NCI-H460 (cell line): ENCODE measurements around the gene TBCK. TPM values are rescaled to one million over a fixed set of nuclear protein-coding genes. Genes with fewer than 3 reads are reported as not detected.
"Not testable (repeated sequence)": the region's sequence is repeated elsewhere in the genome, so short reads cannot be mapped to it uniquely, and the experiment has no call there.

Experiments
- DNase-seq: peaks from one replicate; pipeline ENCODE4 v3.0.0-alpha.2; 2016; ENCODE audit warnings: low read depth; ENCODE audit errors: extremely low read depth
- total RNA-seq: library from RNA; depleted of rRNA; stranded (reverse); fragments of >200 nt; shearing (Covaris generic); gene quantifications from 2 replicates; pipeline ENCODE4 v1.2.3, GENCODE V29; 2014

TBCK gene
- total RNA-seq, 1 experiment from 2014 or later, result 17.4 TPM

DNA sequence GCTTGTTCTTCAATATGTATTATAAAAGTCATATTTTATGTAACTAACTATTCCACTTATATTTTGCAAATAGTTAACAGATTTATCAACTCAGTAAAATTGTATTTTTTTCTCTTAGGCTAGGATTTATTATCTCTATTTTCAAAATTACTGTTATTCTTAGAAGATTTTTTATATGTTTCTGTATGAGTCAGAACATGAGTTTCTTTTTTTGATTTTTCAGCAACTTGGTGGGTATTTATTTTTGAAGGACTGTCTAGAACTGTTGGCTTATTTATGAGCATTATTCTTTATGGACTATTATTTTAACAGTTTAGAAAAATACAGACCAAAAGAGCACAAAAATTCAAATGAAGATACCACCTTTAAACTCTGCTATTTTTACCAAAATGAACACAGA lies 7.1 kb upstream of the TBCK start:
- no peak for DNase-seq

GRCh38 chr4:106321814-106322213 lies 5.8 kb upstream of the TBCK start:
- DNase-seq, result not testable (repeated sequence)

DNA sequence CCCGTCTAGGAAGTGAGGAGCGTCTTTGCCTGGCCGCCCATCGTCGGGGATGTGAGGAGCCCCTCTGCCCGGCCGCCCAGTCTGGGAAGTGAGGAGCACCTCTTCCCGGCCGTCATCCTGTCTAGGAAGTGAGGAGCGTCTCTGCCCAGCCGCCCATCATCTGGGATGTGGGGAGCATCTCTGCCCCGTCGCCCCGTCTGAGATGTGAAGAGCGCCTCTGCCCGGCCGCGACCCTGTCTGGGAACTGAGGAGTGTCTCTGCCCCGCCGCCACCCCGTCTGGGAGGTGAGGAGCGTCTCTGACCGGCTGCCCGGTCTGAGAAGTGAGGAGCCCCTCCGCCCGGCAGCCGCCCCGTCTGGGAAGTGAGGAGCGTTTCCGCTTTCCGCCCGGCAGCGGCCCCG lies 5.2 kb upstream of the TBCK start:
- not testable (repeated sequence) for DNase-seq

DNA sequence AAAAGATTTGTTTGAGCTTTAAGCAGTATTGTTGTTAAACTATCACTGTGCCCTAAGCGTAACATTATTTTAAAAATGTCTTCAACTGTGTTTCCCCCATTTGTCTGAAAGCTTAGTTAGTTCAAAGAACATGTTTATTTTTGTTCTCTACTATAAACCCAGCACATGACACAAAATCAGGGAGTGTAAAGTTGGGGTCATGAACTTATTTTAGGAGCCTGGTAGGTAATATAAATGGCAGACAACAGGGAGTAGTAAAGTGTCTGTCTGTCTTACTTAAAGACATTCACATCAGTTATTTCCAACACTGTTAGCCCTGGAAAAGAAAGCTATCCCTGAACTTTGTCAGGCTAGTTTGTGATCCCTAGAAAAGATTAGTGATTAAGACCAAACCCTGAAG lies 4.2 kb upstream of the TBCK start:
- DNase-seq, result no peak

- no peak for DNase-seq
Observed at GRCh38 chr4:106318511-106318910, 2.5 kb upstream of the TBCK start.

DNA sequence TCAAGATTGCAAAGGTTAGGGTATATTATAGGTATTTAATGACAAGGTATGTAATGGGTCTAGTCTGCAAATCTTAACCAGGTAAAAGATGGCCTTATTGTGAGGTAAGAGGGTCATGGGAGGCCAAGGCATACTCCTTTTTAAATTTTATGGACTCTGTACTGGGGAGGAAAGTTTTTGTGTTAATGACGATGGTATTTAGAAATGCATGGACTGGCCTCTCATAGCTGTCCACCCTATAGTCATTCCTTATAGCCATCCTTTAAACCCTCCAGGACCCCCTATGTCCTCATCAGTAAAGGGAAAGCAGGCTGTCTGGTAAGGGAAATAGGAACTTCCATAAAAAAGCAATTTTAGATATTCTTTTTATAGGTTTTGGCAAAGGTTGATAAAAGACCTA lies 1.8 kb upstream of the TBCK start:
- no peak for DNase-seq

- DNase-seq, result no peak
Observed at GRCh38 chr4:106316773-106317409, 882 bp upstream of the TBCK start.

DNA sequence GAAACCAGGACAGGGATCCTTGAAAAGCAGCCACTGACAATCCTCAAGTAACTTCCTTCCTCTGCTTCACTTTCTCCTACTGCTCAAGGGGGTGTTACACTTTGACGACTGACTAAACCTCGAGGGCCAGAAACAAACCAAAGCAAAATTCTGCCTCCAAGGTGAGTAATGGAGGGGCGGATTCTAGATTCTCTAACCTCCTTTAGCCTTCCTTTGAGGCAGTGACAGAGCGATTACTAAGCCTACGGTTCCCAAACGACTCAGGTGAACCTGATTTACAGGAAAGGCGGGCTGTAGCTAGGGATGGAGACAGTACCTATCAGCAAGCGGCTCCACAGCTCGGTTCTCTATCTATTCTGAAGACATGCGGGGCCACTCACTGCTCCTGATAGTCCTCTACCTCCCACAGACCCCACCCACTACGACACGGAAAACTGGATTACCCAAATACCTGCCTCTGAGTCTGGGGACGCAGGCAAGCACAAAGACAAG lies 487 bp downstream of the TBCK start:
- DNase-seq, result peak; percentile 12

- DNase-seq, result no peak
Observed at GRCh38 chr4:106314960-106315359, 1.0 kb downstream of the TBCK start.

GRCh38 chr4:106312997-106313522 lies 2.9 kb downstream of the TBCK start:
- no peak for DNase-seq

- DNase-seq, result no peak
Observed at GRCh38 chr4:106312377-106312776, 3.6 kb downstream of the TBCK start.

GRCh38 chr4:106306561-106306960 lies 9.4 kb downstream of the TBCK start:
- DNase-seq, result no peak

GRCh38 chr4:106305435-106306055 lies 10.5 kb downstream of the TBCK start:
- DNase-seq, result no peak

DNA sequence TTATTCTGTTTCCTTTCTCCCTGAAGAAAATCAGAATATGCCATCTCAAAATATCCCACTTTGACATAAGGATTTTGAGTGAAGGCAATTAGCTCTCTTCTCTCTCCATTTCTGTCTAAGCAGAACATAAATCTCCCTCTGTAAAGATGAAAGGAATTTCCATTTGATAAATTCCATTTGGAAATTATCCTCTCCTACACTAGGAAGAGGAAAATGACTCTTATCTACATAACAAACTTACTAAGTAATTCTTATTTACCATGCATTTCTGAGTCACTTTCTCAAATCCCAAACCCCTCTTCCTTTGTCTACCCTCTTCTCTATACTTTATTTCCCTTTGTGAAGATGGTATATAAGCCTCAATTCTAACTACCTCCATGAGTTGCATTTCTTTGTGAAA lies 11.4 kb downstream of the TBCK start:
- no peak for DNase-seq

DNA sequence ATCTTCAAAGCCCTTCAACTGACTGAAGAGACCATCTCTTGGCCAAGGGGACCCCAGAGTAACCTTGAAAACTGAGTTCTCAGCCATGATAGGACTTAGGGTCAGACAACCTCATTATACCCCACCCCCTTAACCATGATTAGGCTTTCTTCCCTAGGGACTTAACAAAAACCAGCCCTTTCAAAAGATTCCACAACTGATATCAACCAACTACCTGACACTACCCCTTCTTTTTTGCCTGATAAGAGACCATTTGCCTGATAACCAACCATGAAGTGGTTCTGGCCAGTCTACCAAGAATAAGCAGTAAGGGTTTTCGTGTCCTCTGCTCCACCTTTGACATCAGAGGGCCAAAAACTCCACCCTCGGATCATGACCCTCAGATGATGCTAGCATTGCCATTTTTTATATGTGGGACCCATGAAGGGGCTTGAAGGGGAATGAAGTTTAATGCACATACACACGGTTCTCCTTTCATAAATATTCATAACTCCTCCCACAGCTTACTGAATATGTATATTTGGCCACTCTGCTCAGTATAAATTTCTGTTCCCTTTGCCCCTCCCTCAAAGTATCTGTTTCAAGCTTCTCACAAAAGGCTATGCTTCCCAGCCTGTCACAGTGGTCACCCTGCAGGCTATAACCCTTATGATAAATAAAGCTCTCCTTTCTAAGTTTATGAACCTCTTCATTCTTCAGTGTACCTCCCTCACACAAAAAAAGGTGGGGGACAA lies 12.3 kb downstream of the TBCK start:
- no peak for DNase-seq

DNA sequence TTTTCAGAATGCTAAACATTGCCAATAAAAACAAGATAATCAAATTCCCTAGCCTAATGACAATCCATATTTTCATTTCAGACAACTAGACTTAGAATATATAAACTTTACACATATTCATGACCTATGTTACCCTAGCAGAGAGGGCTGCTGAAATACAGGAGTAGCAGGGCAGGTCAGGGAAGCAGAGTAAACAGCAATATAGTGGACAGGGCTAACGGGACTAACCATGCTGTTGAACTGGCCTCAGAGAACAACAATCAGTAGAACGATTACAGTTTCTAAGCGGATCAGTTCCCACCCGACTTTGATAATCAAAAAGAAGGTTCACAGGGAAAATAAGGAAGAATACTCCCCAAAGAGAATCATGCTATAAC lies 14.0 kb downstream of the TBCK start:
- no peak for DNase-seq

- DNase-seq, result no peak
Observed at GRCh38 chr4:106301393-106302061, 14.5 kb downstream of the TBCK start.

- DNase-seq, result no peak
Observed at GRCh38 chr4:106299977-106300376, 16.0 kb downstream of the TBCK start.

DNA sequence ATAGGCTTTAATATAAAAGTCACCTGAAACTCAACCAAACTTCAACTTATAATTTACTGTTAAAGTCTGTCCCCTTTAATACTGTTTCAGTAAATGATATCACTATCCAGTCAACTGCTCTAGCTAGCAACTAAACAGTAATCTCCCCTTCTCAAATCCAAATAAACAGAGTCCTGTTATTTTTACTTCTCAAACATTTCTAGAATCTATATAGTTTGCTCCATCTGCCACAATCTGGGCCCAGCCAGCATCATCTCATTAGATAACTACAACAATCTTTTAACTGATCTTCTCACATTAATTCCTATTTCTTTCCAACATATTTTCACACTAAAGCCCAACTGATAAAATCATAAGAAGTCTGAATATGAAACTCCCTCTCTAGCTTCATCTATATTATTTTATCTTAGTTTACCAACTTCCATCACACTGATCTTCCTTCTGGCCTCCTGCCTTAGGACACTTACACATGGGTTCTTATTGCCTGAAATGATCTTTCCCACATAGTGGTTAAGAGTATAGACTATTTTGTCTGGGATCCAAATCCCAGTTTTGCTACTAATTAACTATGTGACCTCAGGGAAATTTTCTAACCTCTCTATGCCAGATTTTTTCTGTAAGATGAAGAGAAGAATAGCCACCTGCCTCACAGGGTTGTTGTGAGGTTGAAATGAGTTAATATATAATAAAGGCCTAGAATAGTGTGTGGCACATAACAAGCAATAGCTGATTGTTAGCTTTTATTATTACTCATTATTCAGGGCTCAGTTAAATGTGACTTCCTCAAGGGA lies 18.6 kb downstream of the TBCK start:
- DNase-seq, result no peak

GRCh38 chr4:106294062-106294461 lies 21.9 kb downstream of the TBCK start:
- DNase-seq, result no peak
